Measurements from ENCODE around the gene RBX1. TPM values are rescaled to one million over a fixed set of nuclear protein-coding genes. Genes with fewer than 3 reads are reported as not detected.

Gene RBX1
- total RNA-seq: 49.5 and 50.6 TPM in 2 replicates

DNA sequence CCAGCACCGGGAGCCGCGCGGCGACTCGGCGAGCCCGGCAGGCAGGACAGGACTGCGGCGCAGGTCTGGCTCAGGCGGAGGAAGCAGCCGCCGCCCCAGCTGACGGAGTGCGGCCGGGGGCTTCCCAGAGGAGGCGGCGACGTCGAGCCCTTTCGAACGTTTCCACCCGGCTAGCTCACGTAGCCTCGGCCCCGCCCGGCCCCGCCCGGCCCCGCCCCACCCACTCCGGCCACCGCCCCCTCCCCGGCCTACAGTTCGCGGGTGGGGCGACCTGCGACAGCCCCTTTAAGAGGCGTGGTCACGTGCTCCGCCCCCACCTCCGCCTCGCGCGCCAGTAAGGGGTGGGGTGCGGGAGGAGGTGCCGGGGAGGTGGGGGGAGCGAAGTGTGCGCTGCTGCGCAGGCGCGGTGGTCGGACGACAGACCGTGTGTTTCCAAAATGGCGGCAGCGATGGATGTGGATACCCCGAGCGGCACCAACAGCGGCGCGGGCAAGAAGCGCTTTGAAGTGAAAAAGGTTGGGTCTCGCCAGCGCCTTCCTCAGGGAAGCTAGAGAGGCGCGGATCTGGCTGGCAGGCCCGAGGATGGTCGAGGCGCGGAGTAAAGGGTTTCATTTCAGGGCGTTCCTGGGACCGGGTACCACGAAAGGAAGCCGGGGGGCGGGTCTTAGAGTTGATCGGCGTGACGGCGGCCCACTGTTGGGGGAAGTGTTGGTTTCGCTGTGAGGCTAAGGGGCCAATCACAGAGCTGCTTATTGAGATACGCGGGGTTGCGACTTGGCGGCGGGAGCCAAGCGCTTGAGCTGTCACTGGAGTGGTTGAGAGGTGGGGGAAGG, at the start of gene RBX1:
TSS of gene RBX1 (plus strand) at position 417 of the 833 bp plus-strand sequence. CDS start at position 438, 21 bp downstream.

Small RNA genes within 50 kb of the gene (small RNA-seq; reads per million reads assigned to genes)
- gene RF00017: not detected
- gene RNU6-379P: not detected

Other genes with a start within 250 kb of the RBX1 start
- 16.7 and 19.7 TPM in 2 replicates for gene SLC25A17, start 132.0 kb upstream of the RBX1 start, total RNA-seq
- 195 and 237 TPM in 2 replicates for gene ST13, start 94.7 kb upstream of the RBX1 start, total RNA-seq
- gene XPNPEP3, start 94.2 kb upstream of the RBX1 start, total RNA-seq: 13.8 and 16.7 TPM in 2 replicates
- under 0.01 TPM in 1 of 2 replicates, not detected in the other for gene DNAJB7, start 89.3 kb upstream of the RBX1 start, total RNA-seq
- 62.7 and 71.9 TPM in 2 replicates for gene EP300, start 141.2 kb downstream of the RBX1 start, total RNA-seq

Data from vein endothelial cell (primary cell).